Neural cell (in vitro differentiated cells): Measurements from ENCODE around the gene FOXO4.
"Not testable (repeated sequence)": the region's sequence is repeated elsewhere in the genome, so short reads cannot be mapped to it uniquely, and the experiment has no call there.

Experiments
- EZH2 ChIP-seq: fragments of 200-600, 300-800 bp; shearing (Covaris generic), sonication (generic); IDR thresholded peaks from 2 replicates; pipeline ENCODE4 v1.6.1; 2014; ENCODE audit warnings: antibody characterized with exemption, low read length, borderline replicate concordance, mild to moderate bottlenecking; ENCODE audit not compliant: insufficient read depth, poor library complexity, severe bottlenecking
- MXI1 ChIP-seq: fragments of 450-650 bp; conservative IDR thresholded peaks from 2 replicates; pipeline ENCODE4 v1.6.1; 2014; ENCODE audit warnings: antibody characterized with exemption, mild to moderate bottlenecking; ENCODE audit not compliant: poor library complexity, severe bottlenecking
- POLR2AphosphoS5 ChIP-seq: IDR thresholded peaks from 2 replicates; pipeline ENCODE4 v1.6.1; 2012
- RAD21 ChIP-seq: fragments of 450-650 bp; conservative IDR thresholded peaks from 2 replicates; pipeline ENCODE4 v1.6.1; 2014; ENCODE audit warnings: antibody characterized with exemption, mild to moderate bottlenecking, moderate library complexity
- TAF1 ChIP-seq: IDR thresholded peaks from 2 replicates; pipeline ENCODE4 v1.6.1; 2012; ENCODE audit warnings: low read depth
- TF ChIP-seq, protein P1 (sequence below): fragments of 450-650 bp; IDR thresholded peaks from 2 replicates; pipeline ENCODE4 v1.5.1; 2014; ENCODE audit warnings: antibody characterized with exemption, mild to moderate bottlenecking, moderate library complexity; ENCODE audit not compliant: poor library complexity, severe bottlenecking

- TF ChIP-seq, protein P1, sequence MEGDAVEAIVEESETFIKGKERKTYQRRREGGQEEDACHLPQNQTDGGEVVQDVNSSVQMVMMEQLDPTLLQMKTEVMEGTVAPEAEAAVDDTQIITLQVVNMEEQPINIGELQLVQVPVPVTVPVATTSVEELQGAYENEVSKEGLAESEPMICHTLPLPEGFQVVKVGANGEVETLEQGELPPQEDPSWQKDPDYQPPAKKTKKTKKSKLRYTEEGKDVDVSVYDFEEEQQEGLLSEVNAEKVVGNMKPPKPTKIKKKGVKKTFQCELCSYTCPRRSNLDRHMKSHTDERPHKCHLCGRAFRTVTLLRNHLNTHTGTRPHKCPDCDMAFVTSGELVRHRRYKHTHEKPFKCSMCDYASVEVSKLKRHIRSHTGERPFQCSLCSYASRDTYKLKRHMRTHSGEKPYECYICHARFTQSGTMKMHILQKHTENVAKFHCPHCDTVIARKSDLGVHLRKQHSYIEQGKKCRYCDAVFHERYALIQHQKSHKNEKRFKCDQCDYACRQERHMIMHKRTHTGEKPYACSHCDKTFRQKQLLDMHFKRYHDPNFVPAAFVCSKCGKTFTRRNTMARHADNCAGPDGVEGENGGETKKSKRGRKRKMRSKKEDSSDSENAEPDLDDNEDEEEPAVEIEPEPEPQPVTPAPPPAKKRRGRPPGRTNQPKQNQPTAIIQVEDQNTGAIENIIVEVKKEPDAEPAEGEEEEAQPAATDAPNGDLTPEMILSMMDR = not testable (repeated sequence)
- not testable (repeated sequence) for TF ChIP-seq EZH2, POLR2AphosphoS5, TAF1, RAD21, MXI1
These were observed 47.8 kb upstream of the FOXO4 start for GRCh38 chrX:71047891-71048290.
